MCF 10A (cell line): ENCODE measurements around the gene F2R. TPM values are rescaled to one million over a fixed set of nuclear protein-coding genes. Genes with fewer than 3 reads are reported as not detected.
"Not testable (repeated sequence)": the region's sequence is repeated elsewhere in the genome, so short reads cannot be mapped to it uniquely, and the experiment has no call there.

Experiments
- BruUV-seq: library from RNA; stranded (reverse); fragments of 400-500 nt; replicated peaks from 2 replicates; lab custom pipeline; 2021; lab: Mats Ljungman, UMichigan
- CTCF ChIA-PET: fragments of 300-600 bp; sonication (Branson Sonifier 250); formaldehyde crosslinking; extraction: SDS; loops from one replicate; lab custom pipeline; 2021; ENCODE audit warnings: antibody characterized with exemption, inconsistent platforms; lab: Yijun Ruan, JAX
- POLR2A ChIA-PET: fragments of 300-600, 350-650 bp; sonication (Branson Sonifier 250); formaldehyde crosslinking; extraction: SDS; loops from one replicate; lab custom pipeline; 2020; ENCODE audit warnings: antibody characterized with exemption, inconsistent platforms; lab: Yijun Ruan, JAX
- DNase-seq: peaks from one replicate; pipeline ENCODE4 v3.0.0-alpha.2; 2018; ENCODE audit not compliant: unreplicated experiment
- H3K27ac Mint-ChIP-seq: one replicate; pipeline ENCODE4 v1.8.0; 2022; ENCODE audit warnings: mild to moderate bottlenecking, low read depth, mixed read lengths; ENCODE audit not compliant: unreplicated experiment
- H3K27me3 Mint-ChIP-seq: one replicate; pipeline ENCODE4 v1.8.0; 2022; ENCODE audit warnings: mixed read lengths; ENCODE audit not compliant: insufficient read depth, unreplicated experiment
- H3K36me3 Mint-ChIP-seq: one replicate; pipeline ENCODE4 v1.8.0; 2022; ENCODE audit warnings: mild to moderate bottlenecking, moderate library complexity, mixed read lengths; ENCODE audit not compliant: insufficient read depth, unreplicated experiment
- H3K4me1 Mint-ChIP-seq: one replicate; pipeline ENCODE4 v1.8.0; 2022; ENCODE audit warnings: mixed read lengths; ENCODE audit not compliant: insufficient read depth, unreplicated experiment
- H3K4me3 Mint-ChIP-seq: one replicate; pipeline ENCODE4 v1.8.0; 2022; ENCODE audit warnings: mild to moderate bottlenecking, moderate library complexity, mixed read lengths; ENCODE audit not compliant: unreplicated experiment
- H3K9me3 Mint-ChIP-seq: one replicate; pipeline ENCODE4 v1.8.0; 2022; ENCODE audit warnings: mixed read lengths; ENCODE audit not compliant: unreplicated experiment
- intact Hi-C: fragments of 100-400 bp; cut with micrococcal nuclease; formaldehyde crosslinking; loops from 2 replicates; pipeline ENCODE4 v1.14.1; 2022
- total RNA-seq: library from RNA; stranded (reverse); gene quantifications from 2 replicates; pipeline ENCODE4 v1.2.3, GENCODE V29; 2022
- TF ChIP-seq, protein P1 (sequence below): fragments of 200-600 bp; IDR thresholded peaks from one replicate; pipeline ENCODE4 v1.8.0; 2022; ENCODE audit warnings: antibody characterized with exemption, mild to moderate bottlenecking; ENCODE audit not compliant: unreplicated experiment

F2R gene
- total RNA-seq, 1 experiment from 2014 or later, result 17.6 TPM

DNA sequence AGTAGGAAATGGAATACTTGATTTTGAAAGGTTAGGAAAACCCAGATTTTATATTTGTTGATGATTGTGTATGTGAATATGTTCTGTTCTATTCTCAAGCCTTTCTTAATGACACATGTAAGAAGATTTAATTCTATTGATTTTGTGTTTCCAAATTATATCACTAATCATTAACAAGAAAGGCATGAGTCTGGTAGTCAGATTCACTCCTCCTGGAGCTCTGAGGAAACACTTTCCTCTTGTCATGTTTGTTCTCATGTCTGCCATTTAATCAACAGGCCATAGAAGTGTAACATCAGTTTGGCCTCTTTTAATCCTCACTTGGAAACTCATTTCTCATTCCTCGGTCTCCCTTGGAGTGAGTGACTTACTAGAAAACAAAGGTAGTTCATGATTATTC, 40.6 kb upstream of the F2R start:
- Mint-ChIP-seq H3K4me1 (peaks cover 8% of the 10 kb centered on the region), H3K9me3 (no peaks in the 10 kb centered on the region), H3K27me3 (no peaks in the 10 kb centered on the region), H3K36me3 (no peaks in the 10 kb centered on the region), H3K4me3 (no peak overlapping the region), H3K27ac (no peak overlapping the region)
- BruUV-seq, result no TSS peak
- DNase-seq, result no peak
- intact Hi-C loops, result no loop called here
- POLR2A ChIA-PET, result no interaction called here
- TF ChIP-seq, protein P1, sequence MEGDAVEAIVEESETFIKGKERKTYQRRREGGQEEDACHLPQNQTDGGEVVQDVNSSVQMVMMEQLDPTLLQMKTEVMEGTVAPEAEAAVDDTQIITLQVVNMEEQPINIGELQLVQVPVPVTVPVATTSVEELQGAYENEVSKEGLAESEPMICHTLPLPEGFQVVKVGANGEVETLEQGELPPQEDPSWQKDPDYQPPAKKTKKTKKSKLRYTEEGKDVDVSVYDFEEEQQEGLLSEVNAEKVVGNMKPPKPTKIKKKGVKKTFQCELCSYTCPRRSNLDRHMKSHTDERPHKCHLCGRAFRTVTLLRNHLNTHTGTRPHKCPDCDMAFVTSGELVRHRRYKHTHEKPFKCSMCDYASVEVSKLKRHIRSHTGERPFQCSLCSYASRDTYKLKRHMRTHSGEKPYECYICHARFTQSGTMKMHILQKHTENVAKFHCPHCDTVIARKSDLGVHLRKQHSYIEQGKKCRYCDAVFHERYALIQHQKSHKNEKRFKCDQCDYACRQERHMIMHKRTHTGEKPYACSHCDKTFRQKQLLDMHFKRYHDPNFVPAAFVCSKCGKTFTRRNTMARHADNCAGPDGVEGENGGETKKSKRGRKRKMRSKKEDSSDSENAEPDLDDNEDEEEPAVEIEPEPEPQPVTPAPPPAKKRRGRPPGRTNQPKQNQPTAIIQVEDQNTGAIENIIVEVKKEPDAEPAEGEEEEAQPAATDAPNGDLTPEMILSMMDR, result no peak
- CTCF ChIA-PET, result interaction anchor here (0.7 kb wide), 1 partner anchor 104 kb away, joined by 3 read pairs; no protein-coding TSS in a partner anchor

DNA sequence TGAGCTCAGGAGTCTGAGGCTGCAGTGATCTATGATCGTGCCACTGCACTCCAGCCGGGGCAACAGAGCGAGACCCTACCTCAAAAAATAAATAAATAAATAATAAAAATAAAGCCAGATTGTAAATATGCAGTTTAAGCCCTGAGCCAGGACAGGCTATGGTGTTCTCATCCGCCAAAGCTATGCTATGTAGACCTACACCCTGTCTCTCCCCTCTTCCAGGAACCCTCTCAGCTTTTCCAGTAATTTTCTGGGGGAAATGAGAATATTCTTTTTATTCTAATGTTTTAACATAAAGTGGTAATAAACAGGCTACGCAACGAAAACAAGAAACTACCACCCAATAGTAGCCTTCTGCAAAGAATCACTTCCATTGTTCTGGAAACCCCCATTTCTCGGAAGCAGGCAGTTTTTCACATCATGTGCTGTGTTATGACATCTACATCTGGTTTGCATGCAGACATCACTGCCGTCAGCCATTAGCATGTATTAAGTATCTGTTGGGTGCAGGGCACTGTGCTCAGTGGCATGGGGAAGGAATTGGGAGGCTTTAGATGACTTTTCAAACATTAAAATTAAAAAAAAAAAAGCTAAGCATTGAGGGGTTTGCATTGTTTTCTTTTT, 38.0 kb upstream of the F2R start:
- Mint-ChIP-seq H3K27ac (no peak overlapping the region), H3K9me3 (no peaks in the 10 kb centered on the region), H3K36me3 (no peaks in the 10 kb centered on the region), H3K4me3 (no peak overlapping the region), H3K27me3 (no peaks in the 10 kb centered on the region), H3K4me1 (peaks cover 8% of the 10 kb centered on the region)
- TF ChIP-seq, protein P1, result no peak
- CTCF ChIA-PET, result interaction anchor here (0.7 kb wide), 1 partner anchor 11 kb away, joined by 3 read pairs; no protein-coding TSS in a partner anchor
- intact Hi-C loops, result no loop called here
- no TSS peak for BruUV-seq
- POLR2A ChIA-PET, result interaction anchor here (0.6 to 1.6 kb wide), 3 partner anchors 7 to 15 kb away, joined by 3 to 4 read pairs (median 4); no protein-coding TSS in a partner anchor
- no peak for DNase-seq

DNA sequence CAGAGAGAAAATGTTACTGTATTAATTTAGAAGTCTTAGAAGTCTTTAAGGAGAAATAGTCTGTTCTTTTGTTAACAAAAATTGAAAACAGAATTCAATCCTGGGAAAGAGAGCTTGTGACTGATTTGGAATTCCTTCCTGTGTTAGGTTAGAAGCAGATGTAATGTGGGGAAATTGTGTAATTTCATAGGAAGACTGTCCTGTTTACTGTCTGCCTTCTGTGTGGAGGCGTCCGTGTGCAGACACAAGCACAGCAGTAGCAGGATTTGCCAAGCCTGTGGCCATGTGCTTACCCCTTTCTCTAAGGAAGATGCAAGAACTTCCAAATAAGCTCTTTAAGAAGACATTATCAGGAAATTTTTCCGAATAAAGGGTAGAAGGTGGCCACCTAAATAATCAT, 36.7 kb upstream of the F2R start:
- peak; percentile 47 for DNase-seq
- POLR2A ChIA-PET, result interaction anchor here (1.0 to 1.6 kb wide), 4 partner anchors 9 to 95 kb away, joined by 3 to 5 read pairs (median 4); no protein-coding TSS in a partner anchor
- no peaks in the 10 kb centered on the region for H3K36me3 Mint-ChIP-seq
- CTCF ChIA-PET, result interaction anchor here (0.6 kb wide), 1 partner anchor 23 kb away, joined by 4 read pairs; no protein-coding TSS in a partner anchor
- TF ChIP-seq, protein P1, result no peak
- peaks cover 8% of the 10 kb centered on the region for H3K4me1 Mint-ChIP-seq
- peak overlapping the region; percentile 6 for H3K27ac Mint-ChIP-seq
- no peaks in the 10 kb centered on the region for H3K9me3 Mint-ChIP-seq
- intact Hi-C loops, result no loop called here
- H3K4me3 Mint-ChIP-seq, result no peak overlapping the region
- no TSS peak for BruUV-seq
- H3K27me3 Mint-ChIP-seq, result no peaks in the 10 kb centered on the region

DNA sequence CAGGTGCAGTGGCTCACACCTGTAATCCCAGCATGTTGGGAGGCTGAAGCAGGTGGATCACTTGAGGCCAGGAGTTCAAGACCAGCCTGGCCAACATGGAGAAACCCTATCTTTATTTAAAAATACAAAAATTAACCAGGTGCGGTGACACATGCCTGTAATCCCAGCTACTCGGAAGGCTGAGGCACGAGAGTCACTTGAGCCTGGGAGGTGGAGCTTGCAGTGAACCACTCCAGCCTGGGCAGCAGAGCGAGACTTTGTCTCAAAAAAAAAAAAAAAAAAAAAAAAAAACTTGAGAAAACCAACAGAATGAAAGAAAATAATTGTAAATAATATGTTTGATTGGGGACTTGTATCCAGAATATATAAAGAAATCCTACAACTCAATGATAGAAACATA, 35.1 kb upstream of the F2R start:
- H3K4me3 Mint-ChIP-seq, H3K27me3 Mint-ChIP-seq, H3K36me3 Mint-ChIP-seq, DNase-seq, intact Hi-C loops, BruUV-seq, H3K9me3 Mint-ChIP-seq, H3K27ac Mint-ChIP-seq: not testable (repeated sequence)
- CTCF ChIA-PET, result interaction anchor here (1.1 kb wide), 1 partner anchor 11 kb away, joined by 5 read pairs; no protein-coding TSS in a partner anchor
- POLR2A ChIA-PET, result interaction anchor here (0.7 kb wide), 1 partner anchor 17 kb away, joined by 3 read pairs; no protein-coding TSS in a partner anchor
- peaks cover 17% of the 10 kb centered on the region for H3K4me1 Mint-ChIP-seq
